GM19035 (cell line): ENCODE results near the gene NISCH.

ENCODE experiments used
- ATAC-seq: cut with Tn5 transposase; IDR thresholded peaks from one replicate; pipeline ENCODE4 v1.9.1; 2021; ENCODE audit not compliant: unreplicated experiment

The NISCH gene

GRCh38 chr3:52488746-52489145 is 33.3 kb downstream of the NISCH start:
- ATAC-seq: no peak

- no peak for ATAC-seq
Measured at GRCh38 chr3:52489453-52489852, 34.0 kb downstream of the NISCH start.

- no peak for ATAC-seq
Measured at GRCh38 chr3:52490035-52490938, 34.9 kb downstream of the NISCH start.

- ATAC-seq: no peak
Measured at GRCh38 chr3:52490939-52491526, 35.6 kb downstream of the NISCH start.

- ATAC-seq: no peak
Measured at GRCh38 chr3:52492059-52492458, 36.7 kb downstream of the NISCH start.

GRCh38 chr3:52493232-52494017 is 38.0 kb downstream of the NISCH start:
- no peak for ATAC-seq

GRCh38 chr3:52494445-52494844 is 39.0 kb downstream of the NISCH start:
- no peak for ATAC-seq

- ATAC-seq: no peak
Measured at GRCh38 chr3:52494886-52495495, 39.6 kb downstream of the NISCH start, which contains the start of gene STAB1. TSS of gene STAB1 (plus strand) at chr3:52495338. CDS start at chr3:52495414, 76 bp downstream.

GRCh38 chr3:52495777-52496602 is 40.6 kb downstream of the NISCH start:
- no peak for ATAC-seq

- no peak for ATAC-seq
Measured at GRCh38 chr3:52498137-52499054, 43.0 kb downstream of the NISCH start.

GRCh38 chr3:52501046-52501445 is 45.6 kb downstream of the NISCH start:
- ATAC-seq: no peak

- no peak for ATAC-seq
Measured at GRCh38 chr3:52502001-52502400, 46.6 kb downstream of the NISCH start.

- no peak for ATAC-seq
Measured at GRCh38 chr3:52502808-52503350, 47.5 kb downstream of the NISCH start.

- ATAC-seq: no peak
Measured at GRCh38 chr3:52503788-52504424, 48.5 kb downstream of the NISCH start.

GRCh38 chr3:52504977-52505376 is 49.6 kb downstream of the NISCH start:
- no peak for ATAC-seq

GRCh38 chr3:52506266-52506966 is 51.0 kb downstream of the NISCH start:
- no peak for ATAC-seq

GRCh38 chr3:52507359-52507758 is 52.0 kb downstream of the NISCH start:
- no peak for ATAC-seq
